ENCODE measurements around the gene PAPOLB.

Gene PAPOLB

GRCh38 chr7:4819560-4820404, 42.0 kb downstream of the PAPOLB start:
- TF ChIP-seq NFRKB (IDR thresholded peaks at IDR 0.05) (no peak), CTBP1 (IDR thresholded peaks at IDR 0.05; ENCODE audit: borderline replicate concordance) (no peak), SUZ12 (IDR thresholded peaks at IDR 0.05) (no peak), FOXM1 (IDR thresholded peaks at IDR 0.05; ENCODE audit: borderline replicate concordance) (no peak), L3MBTL2 (conservative IDR thresholded peaks at IDR 0.05) (no peak), TARDBP (IDR thresholded peaks at IDR 0.05) (no peak), ARNT (IDR thresholded peaks at IDR 0.05) (no peak), ELF4 (IDR thresholded peaks at IDR 0.05) (no peak), BHLHE40 (IDR thresholded peaks at IDR 0.05; ENCODE audit: borderline replicate concordance) (no peak), LEF1 (IDR thresholded peaks at IDR 0.05; ENCODE audit: borderline replicate concordance) (no peak)
- no peak for DNase-seq (ENCODE audit: extremely low spot score)
- ChIA-PET POLR2A (no interaction called here), CTCF (no interaction called here)

GRCh38 chr7:4818000-4818794, 43.6 kb downstream of the PAPOLB start:
- ChIA-PET POLR2A (no interaction called here), CTCF (no interaction called here)
- TF ChIP-seq FOXK2 (IDR thresholded peaks at IDR 0.05) (no peak), LEF1 (IDR thresholded peaks at IDR 0.05; ENCODE audit: borderline replicate concordance) (no peak), SP1 (IDR thresholded peaks at IDR 0.05) (no peak), BHLHE40 (IDR thresholded peaks at IDR 0.05; ENCODE audit: borderline replicate concordance) (no peak), SUZ12 (IDR thresholded peaks at IDR 0.05) (no peak), TARDBP (IDR thresholded peaks at IDR 0.05) (no peak), PKNOX1 (IDR thresholded peaks at IDR 0.05) (no peak), FOXM1 (IDR thresholded peaks at IDR 0.05; ENCODE audit: borderline replicate concordance) (no peak), ELF4 (IDR thresholded peaks at IDR 0.05) (no peak)
- no peak for DNase-seq (ENCODE audit: extremely low spot score)

- no peak for DNase-seq (ENCODE audit: extremely low spot score)
- TF ChIP-seq BHLHE40 (IDR thresholded peaks at IDR 0.05; ENCODE audit: borderline replicate concordance) = no peak
- no peak for TF ChIP-seq PKNOX1 (IDR thresholded peaks at IDR 0.05)
- no peak for TF ChIP-seq CTBP1 (IDR thresholded peaks at IDR 0.05; ENCODE audit: borderline replicate concordance)
- TF ChIP-seq ARNT (IDR thresholded peaks at IDR 0.05) = no peak
- TF ChIP-seq HDGF (IDR thresholded peaks at IDR 0.05; ENCODE audit: borderline replicate concordance) = no peak
- CTCF ChIA-PET = no interaction called here
- POLR2A ChIA-PET = no interaction called here
Observed at GRCh38 chr7:4817178-4817901, 44.5 kb downstream of the PAPOLB start.

GRCh38 chr7:4816419-4817080, 45.3 kb downstream of the PAPOLB start:
- no peak for TF ChIP-seq FOXK2 (IDR thresholded peaks at IDR 0.05)
- no peak for TF ChIP-seq ZNF384 (IDR thresholded peaks at IDR 0.05)
- TF ChIP-seq ARNT (IDR thresholded peaks at IDR 0.05) = no peak
- TF ChIP-seq SUZ12 (IDR thresholded peaks at IDR 0.05) = no peak
- TF ChIP-seq HDGF (IDR thresholded peaks at IDR 0.05; ENCODE audit: borderline replicate concordance) = no peak
- no peak for TF ChIP-seq ELF4 (IDR thresholded peaks at IDR 0.05)
- TF ChIP-seq NFRKB (IDR thresholded peaks at IDR 0.05) = no peak
- TF ChIP-seq CTBP1 (IDR thresholded peaks at IDR 0.05; ENCODE audit: borderline replicate concordance) = no peak
- no peak for DNase-seq (ENCODE audit: extremely low spot score)
- ChIA-PET POLR2A (no interaction called here), CTCF (interaction anchor here (0.7 kb wide), 1 partner anchor 24 kb away, joined by 3 read pairs; no protein-coding TSS in a partner anchor)

GRCh38 chr7:4815609-4816418, 46.0 kb downstream of the PAPOLB start:
- no peak for DNase-seq (ENCODE audit: extremely low spot score)
- TF ChIP-seq HDGF (IDR thresholded peaks at IDR 0.05; ENCODE audit: borderline replicate concordance) (no peak), TARDBP (IDR thresholded peaks at IDR 0.05) (no peak), BHLHE40 (IDR thresholded peaks at IDR 0.05; ENCODE audit: borderline replicate concordance) (no peak), CTBP1 (IDR thresholded peaks at IDR 0.05; ENCODE audit: borderline replicate concordance) (no peak), FOXK2 (IDR thresholded peaks at IDR 0.05) (no peak), ARNT (IDR thresholded peaks at IDR 0.05) (no peak), FOXA1 (IDR thresholded peaks at IDR 0.05) (no peak), LEF1 (IDR thresholded peaks at IDR 0.05; ENCODE audit: borderline replicate concordance) (no peak)
- ChIA-PET CTCF (interaction anchor here (0.7 kb wide), 1 partner anchor 23 kb away, joined by 3 read pairs; no protein-coding TSS in a partner anchor), POLR2A (no interaction called here)
